AG09319 (cell line): ENCODE data around the gene ATRAID.

ENCODE experiments used
- DNase-seq: peaks from one replicate; pipeline ENCODE4 v3.0.0-alpha.2; 2010; ENCODE audit warnings: low read depth; ENCODE audit errors: extremely low read depth
- TF ChIP-seq, protein P1 (sequence below): IDR thresholded peaks from 2 replicates; pipeline ENCODE4 v1.5.1; 2011; ENCODE audit warnings: low read depth, mild to moderate bottlenecking, inconsistent platforms, low read length, moderate library complexity

The ATRAID gene

DNA sequence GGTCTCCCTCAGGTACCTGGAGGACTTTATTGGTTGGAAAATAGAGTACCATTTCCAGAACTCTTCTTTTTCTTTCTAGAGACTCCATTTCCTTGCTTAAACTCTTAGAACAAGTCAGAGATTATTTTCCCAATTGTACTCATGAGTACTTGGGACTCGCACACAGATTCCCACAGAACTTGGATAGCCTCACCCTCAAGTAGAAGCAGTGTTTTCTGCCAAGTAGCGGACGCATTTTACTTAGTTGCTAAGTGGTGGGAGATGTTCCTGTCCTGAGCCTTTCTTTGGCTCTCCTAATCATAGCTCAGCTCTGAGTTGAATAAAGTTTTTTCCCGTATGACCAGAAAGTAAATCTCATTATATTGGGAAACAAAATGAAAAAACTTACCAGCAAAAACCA lies 33.8 kb downstream of the ATRAID start:
- TF ChIP-seq, protein P1, sequence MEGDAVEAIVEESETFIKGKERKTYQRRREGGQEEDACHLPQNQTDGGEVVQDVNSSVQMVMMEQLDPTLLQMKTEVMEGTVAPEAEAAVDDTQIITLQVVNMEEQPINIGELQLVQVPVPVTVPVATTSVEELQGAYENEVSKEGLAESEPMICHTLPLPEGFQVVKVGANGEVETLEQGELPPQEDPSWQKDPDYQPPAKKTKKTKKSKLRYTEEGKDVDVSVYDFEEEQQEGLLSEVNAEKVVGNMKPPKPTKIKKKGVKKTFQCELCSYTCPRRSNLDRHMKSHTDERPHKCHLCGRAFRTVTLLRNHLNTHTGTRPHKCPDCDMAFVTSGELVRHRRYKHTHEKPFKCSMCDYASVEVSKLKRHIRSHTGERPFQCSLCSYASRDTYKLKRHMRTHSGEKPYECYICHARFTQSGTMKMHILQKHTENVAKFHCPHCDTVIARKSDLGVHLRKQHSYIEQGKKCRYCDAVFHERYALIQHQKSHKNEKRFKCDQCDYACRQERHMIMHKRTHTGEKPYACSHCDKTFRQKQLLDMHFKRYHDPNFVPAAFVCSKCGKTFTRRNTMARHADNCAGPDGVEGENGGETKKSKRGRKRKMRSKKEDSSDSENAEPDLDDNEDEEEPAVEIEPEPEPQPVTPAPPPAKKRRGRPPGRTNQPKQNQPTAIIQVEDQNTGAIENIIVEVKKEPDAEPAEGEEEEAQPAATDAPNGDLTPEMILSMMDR, result no peak
- no peak for DNase-seq

DNA sequence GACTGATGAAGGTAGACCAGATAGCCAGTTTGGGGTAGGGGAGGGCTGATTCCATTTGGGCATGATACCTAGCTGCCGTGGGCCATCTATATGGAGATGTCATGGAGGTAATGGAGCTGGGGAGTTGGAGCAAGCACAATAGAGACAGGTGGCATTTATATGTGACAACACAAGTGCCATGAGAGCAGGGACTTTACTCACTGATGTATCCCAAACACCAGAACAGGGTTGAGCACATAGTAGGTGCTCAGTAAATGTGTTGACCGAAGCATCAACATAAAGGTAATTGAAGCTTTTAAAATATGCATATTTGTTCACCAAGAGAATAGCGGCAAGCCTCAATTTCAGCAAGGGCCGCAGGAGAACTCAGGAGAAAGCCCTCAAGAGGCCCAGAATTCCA lies 36.1 kb downstream of the ATRAID start:
- no peak for DNase-seq
- TF ChIP-seq, protein P1, result no peak

GRCh38 chr2:27249159-27249890 lies 37.5 kb downstream of the ATRAID start:
- no peak for DNase-seq
- TF ChIP-seq, protein P1, result no peak

GRCh38 chr2:27249891-27250651 lies 38.2 kb downstream of the ATRAID start:
- TF ChIP-seq, protein P1, result peak; percentile 83
- DNase-seq, result no peak

- TF ChIP-seq, protein P1, result no peak
Measured at GRCh38 chr2:27250652-27251379, 39.0 kb downstream of the ATRAID start.

GRCh38 chr2:27251766-27252165 lies 39.9 kb downstream of the ATRAID start:
- DNase-seq, result no peak
- TF ChIP-seq, protein P1, result no peak

More at GRCh38 chr2:27250652-27251379, 39.0 kb downstream of the ATRAID start:
- no peak for DNase-seq
